HG02678 (cell line): ENCODE results near the gene SKI.
"Not testable (repeated sequence)": the region's sequence is repeated elsewhere in the genome, so short reads cannot be mapped to it uniquely, and the experiment has no call there.

Experiments
- ATAC-seq: cut with Tn5 transposase; IDR thresholded peaks from one replicate; pipeline ENCODE4 v1.9.1; 2021; ENCODE audit warnings: mild to moderate bottlenecking, moderate library complexity; ENCODE audit not compliant: unreplicated experiment

The SKI gene

GRCh38 chr1:2242814-2243725 is 15.0 kb downstream of the SKI start:
- no peak for ATAC-seq

GRCh38 chr1:2247045-2247394 is 18.9 kb downstream of the SKI start:
- not testable (repeated sequence) for ATAC-seq

- ATAC-seq: no peak
Measured at GRCh38 chr1:2247760-2248126, 19.6 kb downstream of the SKI start.

GRCh38 chr1:2248127-2248826 is 20.2 kb downstream of the SKI start:
- no peak for ATAC-seq

GRCh38 chr1:2248854-2249558 is 20.9 kb downstream of the SKI start:
- no peak for ATAC-seq

- no peak for ATAC-seq
Measured at GRCh38 chr1:2249559-2249906, 21.4 kb downstream of the SKI start.

- no peak for ATAC-seq
Measured at GRCh38 chr1:2250721-2251281, 22.7 kb downstream of the SKI start.

DNA sequence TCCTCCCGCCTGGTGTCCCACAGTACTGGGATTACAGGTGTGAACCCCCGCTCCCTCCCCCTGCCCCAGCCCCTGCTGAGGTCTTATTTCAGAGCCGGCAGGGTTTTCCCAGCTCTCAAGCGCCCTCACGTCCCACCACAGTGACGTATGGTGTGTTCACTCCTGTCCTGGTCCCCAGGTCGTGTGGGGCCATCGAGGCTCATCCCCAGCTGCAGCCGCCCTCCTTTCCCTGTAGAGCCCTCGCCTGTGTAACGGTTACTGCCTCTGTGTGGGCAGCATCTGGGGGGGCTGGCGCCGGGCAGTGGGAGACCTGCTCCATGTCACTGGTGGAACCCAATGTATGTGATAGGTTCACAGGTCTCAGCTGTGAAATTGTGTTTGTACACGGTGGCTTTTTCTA is 23.2 kb downstream of the SKI start:
- ATAC-seq: no peak

GRCh38 chr1:2251786-2252185 is 23.7 kb downstream of the SKI start:
- no peak for ATAC-seq

GRCh38 chr1:2252423-2252822 is 24.3 kb downstream of the SKI start:
- ATAC-seq: no peak

- no peak for ATAC-seq
Measured at GRCh38 chr1:2253036-2253796, 25.1 kb downstream of the SKI start.

DNA sequence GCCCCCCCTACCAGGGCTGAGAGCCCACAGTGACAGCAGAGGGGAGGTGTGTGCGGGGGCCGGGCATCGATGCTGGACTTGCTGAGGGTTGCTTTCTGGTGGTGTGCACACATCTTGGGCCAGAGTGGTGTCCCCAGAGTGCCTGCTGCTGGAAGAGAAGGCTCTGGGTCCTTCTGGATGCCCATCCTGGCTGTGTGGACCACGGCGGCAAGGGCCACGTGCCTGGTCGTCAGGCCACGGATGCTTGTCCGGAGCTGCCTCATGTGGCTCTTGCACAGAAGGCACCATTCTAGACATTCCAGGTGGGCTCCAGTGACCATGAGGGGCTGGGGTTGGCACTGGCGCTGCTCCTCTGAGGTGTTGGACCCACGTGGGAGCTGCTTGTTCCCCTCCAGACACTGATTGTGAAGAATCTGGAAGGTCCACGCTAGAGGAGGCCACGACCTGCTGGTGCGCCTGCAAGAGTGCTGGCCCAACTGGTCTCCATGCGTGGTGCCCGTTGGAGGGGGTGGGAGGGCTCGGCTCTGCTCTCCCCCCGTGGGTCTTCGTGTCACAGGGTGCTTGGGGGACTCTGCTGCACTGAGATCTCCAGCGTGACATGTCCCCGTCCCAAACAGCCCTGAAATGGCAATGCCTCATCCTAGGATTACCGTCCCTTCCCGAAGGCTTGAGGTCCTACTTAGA is 25.8 kb downstream of the SKI start:
- no peak for ATAC-seq

GRCh38 chr1:2255047-2255419 is 26.9 kb downstream of the SKI start:
- ATAC-seq: no peak

GRCh38 chr1:2255420-2256369 is 27.6 kb downstream of the SKI start:
- ATAC-seq: no peak

DNA sequence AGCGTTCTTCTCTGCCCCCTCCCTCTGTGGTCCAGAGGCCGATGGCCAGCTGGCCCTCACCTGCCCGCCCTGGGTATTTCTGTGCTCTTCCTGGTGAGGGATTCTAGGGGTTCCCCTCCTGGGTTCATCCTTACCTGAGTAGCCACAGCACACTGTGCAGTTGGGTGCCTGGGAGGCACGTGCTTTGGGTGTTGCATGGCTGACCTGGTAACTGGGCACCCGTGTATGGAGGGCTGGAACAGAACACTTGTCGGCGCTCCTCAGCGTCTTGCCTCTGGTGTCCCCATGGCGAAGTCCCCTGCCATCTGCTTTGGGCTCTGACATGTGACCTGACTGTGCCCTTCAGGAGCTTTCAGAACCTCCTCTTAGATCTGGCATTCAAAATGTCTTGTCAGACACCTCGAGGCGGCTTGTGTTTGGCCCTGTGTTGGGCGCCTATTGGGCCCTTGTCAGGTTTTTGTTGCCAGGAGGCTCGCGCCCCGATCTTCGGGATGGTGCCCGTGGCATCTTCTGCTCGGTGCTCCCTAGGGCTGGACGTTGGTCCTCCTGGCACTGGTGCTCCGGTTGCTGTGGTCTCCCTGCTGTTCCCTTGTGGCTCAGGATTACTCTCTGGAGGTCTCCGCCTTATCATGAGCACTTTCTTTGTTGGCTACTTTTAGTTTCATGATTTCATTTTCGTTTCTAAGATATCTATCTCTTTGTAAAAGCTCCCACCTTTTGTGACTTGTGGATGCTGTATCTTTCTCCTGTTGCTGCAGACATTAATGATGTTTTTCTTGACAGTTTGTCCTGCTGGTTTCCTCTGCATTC is 28.5 kb downstream of the SKI start:
- ATAC-seq: no peak

DNA sequence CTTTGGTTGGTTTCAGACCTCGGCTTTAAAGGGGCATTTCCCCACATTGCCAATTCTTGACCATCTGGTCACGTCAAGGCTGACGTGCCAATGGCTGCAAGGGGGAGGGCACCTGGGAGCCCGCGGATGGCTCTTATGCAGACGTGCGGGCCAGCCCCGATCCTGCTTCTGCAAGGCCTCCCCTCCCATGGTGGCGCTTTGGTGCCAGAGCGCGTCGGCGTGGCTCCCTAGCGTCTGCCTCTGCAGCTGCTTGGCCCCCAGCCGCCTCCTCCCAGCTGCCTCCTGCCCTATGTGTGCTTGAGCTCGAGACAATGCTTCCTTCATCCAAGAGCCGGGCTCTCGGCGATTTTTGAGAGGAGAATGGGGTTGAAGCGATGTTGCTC is 29.1 kb downstream of the SKI start:
- no peak for ATAC-seq

DNA sequence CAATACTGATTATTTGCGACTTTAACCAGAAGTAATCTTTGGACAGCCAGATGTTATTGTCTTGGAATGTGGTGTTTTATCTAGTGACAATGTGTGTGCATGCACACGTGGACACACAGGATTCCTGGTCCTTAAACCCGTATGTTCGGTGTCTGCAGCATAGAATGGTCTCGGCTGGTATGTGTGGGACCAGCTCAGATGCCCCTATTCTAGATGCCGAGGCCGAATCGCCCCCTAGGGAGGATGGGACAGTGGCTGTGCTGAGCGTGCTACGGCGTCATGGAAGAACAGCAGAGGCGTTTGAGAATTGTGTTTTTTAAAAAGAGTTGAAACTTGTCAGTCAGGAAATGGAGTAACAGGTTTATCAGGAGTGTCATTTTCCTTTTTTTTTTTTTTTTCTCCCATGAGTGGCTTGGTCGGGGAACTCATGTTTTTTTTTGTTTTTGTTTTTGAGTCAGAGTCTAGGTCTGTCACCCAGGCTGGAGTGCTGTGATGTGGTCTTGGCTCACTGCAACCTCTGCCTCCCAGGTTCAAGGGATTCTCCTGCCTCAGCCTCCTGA is 30.1 kb downstream of the SKI start:
- ATAC-seq: no peak

DNA sequence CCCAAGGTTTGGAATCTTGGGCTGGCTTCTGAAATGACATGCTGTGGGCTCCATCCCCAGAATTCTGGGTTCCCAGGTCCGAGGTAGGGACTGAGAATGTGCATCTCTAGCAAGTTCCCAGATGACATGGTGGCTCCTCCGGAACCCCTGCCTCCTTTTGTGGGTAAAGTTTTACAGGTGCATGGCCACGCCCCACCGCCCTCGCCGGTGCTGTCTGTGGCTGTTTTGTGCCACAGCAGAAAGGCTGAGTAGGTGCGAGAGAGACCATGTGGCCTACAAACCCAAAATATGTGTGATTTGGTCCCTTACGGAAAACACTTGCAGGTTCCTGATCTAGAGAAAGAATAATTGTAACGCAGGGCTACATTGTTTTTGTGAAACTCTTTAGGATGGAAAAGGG is 30.9 kb downstream of the SKI start:
- ATAC-seq: no peak
